Activated T-helper 17 cell treated with anti-CD3 and anti-CD28 coated beads, Interleukin-2, amount 50 U/mL, for 72 hours (primary cell): ENCODE results near the gene PRCD. TPM values are rescaled to one million over a fixed set of nuclear protein-coding genes. Genes with fewer than 3 reads are reported as not detected.
"Not testable (repeated sequence)": the region's sequence is repeated elsewhere in the genome, so short reads cannot be mapped to it uniquely, and the experiment has no call there.

Source experiments
- ATAC-seq: fragments of 150-1000 bp; cut with Tn5 transposase; replicated peaks from 2 replicates; pipeline ENCODE4 v1.10.0; 2021; ENCODE audit warnings: mild to moderate bottlenecking, moderate library complexity
- H3K27ac Mint-ChIP-seq: one replicate; pipeline ENCODE4 v1.8.0; 2022; ENCODE audit warnings: mixed read lengths
- H3K27me3 Mint-ChIP-seq: one replicate; pipeline ENCODE4 v1.8.0; 2022; ENCODE audit warnings: mixed read lengths
- H3K36me3 Mint-ChIP-seq: one replicate; pipeline ENCODE4 v1.8.0; 2022; ENCODE audit warnings: low read depth, mild to moderate bottlenecking, mixed read lengths
- H3K4me1 Mint-ChIP-seq: one replicate; pipeline ENCODE4 v1.8.0; 2022; ENCODE audit warnings: mixed read lengths
- H3K4me3 Mint-ChIP-seq: one replicate; pipeline ENCODE4 v1.8.0; 2022; ENCODE audit warnings: mild to moderate bottlenecking, mixed read lengths
- H3K9me3 Mint-ChIP-seq: one replicate; pipeline ENCODE4 v1.8.0; 2022; ENCODE audit warnings: mixed read lengths
- total RNA-seq, 2 donors: library from RNA; stranded (reverse); gene quantifications; one replicate each; pipeline ENCODE4 v1.2.3, GENCODE V29; 2022

The PRCD gene
- total RNA-seq, 2 donors from 2014 or later = not detected

DNA sequence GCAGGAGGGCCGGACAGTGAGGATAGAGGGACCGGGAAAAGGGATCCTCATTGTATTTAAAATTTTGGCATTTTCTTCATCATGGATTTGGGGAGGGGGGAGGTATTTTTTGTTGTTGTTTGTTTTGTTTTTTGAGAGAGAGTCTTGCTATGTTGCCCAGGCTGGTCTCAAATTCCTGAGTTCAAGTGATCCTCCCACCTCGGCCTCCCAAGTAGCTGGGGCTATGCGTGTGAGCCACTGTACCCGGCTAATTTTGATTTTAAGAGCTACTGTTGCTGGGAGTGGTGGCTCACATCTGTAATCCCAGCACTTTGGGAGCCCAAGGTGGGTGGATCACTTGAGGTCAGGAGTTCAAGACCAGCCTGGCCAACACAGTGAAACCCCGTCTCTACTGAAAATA is 25.5 kb upstream of the PRCD start:
- Mint-ChIP-seq H3K27ac (peak overlapping the region; percentile 85), H3K4me3 (peak overlapping the region; percentile 64), H3K4me1 (peaks cover 26% of the 10 kb centered on the region)
- not testable (repeated sequence) for H3K36me3 Mint-ChIP-seq, ATAC-seq, H3K27me3 Mint-ChIP-seq, H3K9me3 Mint-ChIP-seq

DNA sequence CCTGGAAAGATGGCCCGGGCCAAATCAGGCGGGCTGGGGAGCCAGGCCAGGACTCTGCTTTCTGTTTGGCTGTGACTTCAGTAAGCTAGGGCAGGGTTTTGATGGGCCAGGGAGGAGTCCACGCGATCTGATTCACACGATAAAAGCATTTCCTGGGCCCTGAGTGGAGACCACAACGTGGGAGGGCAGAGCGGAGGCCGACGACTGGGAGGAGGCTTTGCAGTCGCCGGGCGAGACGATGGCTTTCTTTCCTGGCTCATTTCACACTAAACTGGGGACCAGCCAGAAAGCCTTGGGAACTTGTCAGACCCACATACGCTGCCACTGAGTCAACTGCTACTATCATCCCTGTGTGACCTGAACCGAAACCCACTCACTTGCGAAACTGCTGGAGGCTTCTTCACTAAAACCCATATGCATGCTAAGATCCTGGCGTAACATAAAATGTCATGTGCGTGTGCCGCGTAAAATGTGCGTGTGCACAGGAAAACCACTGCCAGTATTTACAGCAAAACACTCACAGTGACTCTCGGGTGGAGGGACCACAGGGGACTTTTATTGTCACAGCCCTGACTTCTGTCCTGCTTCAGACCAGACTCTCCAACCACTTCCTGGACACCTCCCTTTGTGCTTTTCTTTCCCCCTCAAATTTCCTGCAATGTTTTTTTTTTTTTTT is 24.4 kb upstream of the PRCD start:
- H3K9me3 Mint-ChIP-seq = no peaks in the 10 kb centered on the region
- peak overlapping the region; percentile 85 for H3K27ac Mint-ChIP-seq
- peaks cover 26% of the 10 kb centered on the region for H3K4me1 Mint-ChIP-seq
- peak overlapping the region; percentile 64 for H3K4me3 Mint-ChIP-seq
- peak; percentile 91 for ATAC-seq
- H3K27me3 Mint-ChIP-seq = no peaks in the 10 kb centered on the region
- no peaks in the 10 kb centered on the region for H3K36me3 Mint-ChIP-seq

DNA sequence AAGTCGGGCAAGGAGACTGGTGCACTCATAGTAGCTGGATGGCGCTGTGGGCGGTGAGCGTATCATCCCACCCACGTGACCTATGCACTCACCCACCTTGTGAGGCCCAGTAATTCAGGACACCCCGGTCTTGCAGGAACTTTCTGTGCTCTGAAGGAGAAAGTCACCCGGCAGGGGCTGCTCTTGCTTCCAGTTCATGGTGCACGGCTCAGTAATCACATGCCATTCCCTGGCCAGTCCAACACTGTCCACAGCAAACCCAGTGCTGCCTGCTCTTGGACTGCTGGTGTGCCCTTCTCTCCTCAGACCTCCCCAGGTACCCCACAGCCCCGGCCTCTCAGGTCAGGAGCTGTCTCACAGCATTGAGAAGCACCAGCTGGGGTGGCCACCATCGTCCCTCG is 22.2 kb upstream of the PRCD start:
- Mint-ChIP-seq H3K27ac (peak overlapping the region; percentile 72), H3K9me3 (no peaks in the 10 kb centered on the region), H3K4me1 (peaks cover 18% of the 10 kb centered on the region), H3K4me3 (no peak overlapping the region), H3K27me3 (no peaks in the 10 kb centered on the region), H3K36me3 (no peaks in the 10 kb centered on the region)
- ATAC-seq = no peak

DNA sequence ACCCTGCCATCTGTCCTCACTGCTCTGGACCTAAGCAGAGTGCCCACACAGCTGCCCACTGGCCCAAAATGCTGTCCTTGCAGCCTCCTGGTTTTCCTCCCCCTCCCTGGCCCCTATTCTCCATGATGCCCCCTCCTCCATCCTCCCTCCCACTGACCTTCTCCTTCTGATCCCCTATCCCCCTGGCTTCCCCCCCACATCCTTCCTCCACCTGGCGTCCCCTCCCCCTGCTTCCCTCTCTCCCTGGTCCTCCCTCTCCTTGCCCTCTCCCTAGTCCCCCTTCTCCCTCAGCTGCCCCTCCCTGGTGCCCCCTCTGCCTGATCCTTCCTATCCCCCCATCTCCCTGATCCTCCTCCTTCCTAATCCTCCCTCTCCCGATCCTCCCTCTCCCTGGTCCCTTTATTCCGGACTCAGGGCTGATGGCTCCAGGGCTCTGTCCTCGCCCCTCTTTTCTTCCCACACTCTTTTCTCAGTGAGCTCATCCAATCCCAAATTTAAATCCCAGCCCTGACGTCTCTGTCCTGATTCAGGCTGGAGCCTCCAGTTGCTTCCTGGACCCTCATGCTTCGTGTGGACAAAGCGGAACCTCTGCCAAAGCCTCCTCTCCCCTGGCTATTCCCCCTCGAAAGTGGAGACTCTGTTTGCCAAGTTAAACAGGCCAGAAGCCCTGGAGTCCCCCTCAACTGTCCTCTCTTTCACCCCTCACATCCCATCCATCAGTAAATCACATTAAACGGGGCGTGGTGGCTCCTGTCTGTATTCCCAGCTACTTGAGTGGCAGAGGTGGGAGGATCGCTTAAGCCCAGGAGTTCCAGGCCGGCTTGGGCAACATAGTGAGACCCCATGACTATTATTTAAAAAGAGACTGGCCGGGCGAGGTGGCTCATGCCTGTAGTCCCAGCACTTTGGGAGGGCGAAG is 20.5 kb upstream of the PRCD start:
- Mint-ChIP-seq H3K9me3 (no peaks in the 10 kb centered on the region), H3K36me3 (no peaks in the 10 kb centered on the region), H3K27me3 (no peaks in the 10 kb centered on the region), H3K4me3 (no peak overlapping the region), H3K4me1 (peaks cover 6% of the 10 kb centered on the region), H3K27ac (peak overlapping the region; percentile 81)
- no peak for ATAC-seq

DNA sequence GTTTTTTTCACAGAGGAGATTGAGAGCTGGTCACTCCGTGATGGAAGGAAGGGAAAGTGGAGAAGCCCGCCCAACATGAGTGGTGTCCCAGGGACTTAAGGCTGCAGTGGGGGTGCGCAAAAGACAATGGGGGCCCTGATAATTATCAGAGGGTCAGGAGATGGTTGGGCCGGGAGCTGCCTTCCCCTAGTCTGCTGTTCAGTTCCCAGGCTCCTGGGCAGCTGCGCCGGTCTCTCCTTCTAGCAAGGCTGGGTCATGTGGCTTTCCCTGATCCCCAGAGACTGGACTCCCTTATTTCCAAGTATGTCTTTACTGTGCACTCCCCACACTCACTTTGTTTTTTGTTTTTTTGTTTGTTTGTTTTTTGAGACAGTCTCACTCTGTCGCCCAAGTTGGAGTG is 18.6 kb upstream of the PRCD start:
- Mint-ChIP-seq H3K9me3 (no peaks in the 10 kb centered on the region), H3K27me3 (no peaks in the 10 kb centered on the region), H3K27ac (no peak overlapping the region), H3K36me3 (no peaks in the 10 kb centered on the region), H3K4me1 (peaks cover 4% of the 10 kb centered on the region), H3K4me3 (no peak overlapping the region)
- ATAC-seq = no peak

DNA sequence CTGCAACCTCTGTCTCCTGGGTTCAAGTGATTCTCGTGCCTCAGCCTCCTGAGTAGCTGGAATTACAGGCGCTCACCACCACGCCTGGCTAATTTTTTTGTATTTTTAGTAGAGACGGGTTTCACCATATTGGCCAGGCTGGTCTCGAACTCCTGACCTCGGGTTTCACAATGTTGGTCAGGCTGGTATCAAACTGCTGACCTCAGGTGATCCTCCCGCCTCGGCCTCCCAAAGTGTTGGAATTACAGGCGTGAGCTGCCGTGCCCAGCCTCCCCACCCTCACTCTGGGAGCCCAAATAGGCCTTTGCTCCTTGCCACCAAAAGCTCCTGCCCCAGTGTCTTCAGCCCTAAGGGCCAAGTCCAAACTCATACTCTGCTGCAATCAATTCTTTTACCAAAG is 18.2 kb upstream of the PRCD start:
- H3K4me3 Mint-ChIP-seq, H3K9me3 Mint-ChIP-seq: not testable (repeated sequence)

DNA sequence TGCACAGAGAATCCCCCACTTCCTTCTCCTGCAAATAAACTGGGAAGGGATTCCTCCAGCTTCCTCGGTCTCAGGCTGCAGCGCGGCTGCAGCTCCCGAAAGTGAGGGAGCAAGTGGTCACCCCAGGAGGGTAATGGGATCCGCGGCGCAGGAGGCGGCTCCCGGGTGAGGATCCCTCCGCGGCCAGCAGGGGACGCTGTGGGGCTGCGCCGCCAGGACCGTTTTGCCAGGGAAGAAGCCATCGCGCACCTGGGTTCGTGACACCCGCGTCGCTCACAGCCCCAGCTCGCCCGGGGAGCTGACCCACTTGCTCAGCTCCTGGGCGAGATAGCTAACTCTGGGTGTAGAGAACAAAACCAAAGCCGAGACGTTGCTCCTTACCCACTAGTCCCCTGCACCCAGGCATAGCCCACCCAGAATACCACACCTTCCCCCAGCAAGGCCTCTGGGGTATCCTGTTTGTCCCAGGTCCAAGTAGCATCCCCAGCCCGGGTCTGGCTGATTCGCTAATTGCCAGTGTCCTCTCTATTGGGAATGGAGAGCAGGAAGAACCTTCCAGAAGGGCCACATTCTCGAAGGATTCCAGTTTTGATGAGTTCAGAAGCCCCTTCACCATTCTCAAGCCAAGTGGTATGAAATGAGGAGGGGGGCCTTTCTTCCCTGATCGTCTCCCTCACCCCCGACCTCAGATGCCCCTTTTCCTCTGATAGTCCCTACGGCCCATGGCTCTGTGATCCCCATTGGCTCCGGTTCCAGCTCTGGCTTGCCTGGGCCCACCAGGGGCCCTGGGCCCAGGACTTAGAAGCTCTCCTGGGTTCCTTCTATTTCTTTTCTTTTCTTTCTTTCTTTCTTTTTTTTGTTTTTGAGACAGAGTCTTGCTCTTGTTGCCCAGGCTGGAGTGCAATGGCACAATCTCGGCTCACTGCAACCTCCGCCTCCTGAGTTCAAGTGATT is 16.5 kb upstream of the PRCD start:
- peak overlapping the region; percentile 51 for H3K4me3 Mint-ChIP-seq
- no peaks in the 10 kb centered on the region for H3K36me3 Mint-ChIP-seq
- H3K27ac Mint-ChIP-seq = peak overlapping the region; percentile 25
- peak; percentile 90 for ATAC-seq
- H3K4me1 Mint-ChIP-seq = peaks cover 15% of the 10 kb centered on the region
- H3K9me3 Mint-ChIP-seq = no peaks in the 10 kb centered on the region
- no peaks in the 10 kb centered on the region for H3K27me3 Mint-ChIP-seq

More for the DNA sequence above, 18.2 kb upstream of the PRCD start:
- H3K36me3 Mint-ChIP-seq, H3K27me3 Mint-ChIP-seq, ATAC-seq, H3K27ac Mint-ChIP-seq, H3K4me1 Mint-ChIP-seq: not testable (repeated sequence)

DNA sequence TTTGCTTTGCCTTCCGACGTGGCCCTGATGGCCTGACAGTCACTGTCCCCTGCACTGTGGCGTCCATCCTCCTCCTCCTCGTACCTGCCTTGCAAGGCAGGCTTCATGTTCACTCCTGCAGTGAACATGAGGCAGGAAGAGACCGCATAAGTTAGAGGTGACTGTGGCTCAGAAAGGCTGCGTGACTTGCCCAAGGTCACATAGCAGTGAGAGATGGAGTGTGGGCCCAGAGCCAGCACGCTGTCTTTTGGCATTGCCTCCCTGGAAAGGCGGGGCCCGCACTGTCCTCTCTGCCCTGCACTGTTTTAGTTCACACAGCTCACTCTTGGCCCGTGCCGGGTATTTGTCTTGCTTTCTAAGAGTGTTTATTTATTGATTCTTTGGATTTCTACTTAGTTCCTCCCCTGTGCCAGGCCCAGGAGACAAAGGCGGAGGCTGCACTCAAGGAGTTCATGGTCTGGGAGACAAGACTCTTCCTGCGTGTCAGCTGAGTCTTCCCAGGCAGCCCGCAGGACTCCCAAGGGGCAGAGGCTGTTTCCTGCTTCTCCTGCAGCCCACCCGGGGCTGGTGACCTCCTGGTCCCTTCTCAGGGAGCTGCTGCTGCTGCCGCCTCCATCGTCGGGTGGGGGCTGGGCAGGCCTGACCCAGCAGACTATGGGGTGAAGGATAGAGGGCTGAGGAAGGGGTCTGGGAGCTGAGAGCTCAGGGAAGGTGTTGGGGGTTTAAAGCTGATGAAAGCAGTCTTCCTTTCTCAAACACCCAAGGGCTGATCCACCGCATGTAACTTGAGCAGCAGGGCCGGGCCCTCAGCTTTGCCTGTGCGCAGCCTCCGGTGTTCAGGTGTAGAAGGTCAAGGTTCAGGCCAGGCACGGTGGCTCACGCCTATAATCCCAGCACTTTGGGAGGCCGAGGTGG is 15.0 kb upstream of the PRCD start:
- Mint-ChIP-seq H3K27me3 (no peaks in the 10 kb centered on the region), H3K27ac (no peak overlapping the region)
- ATAC-seq = no peak

DNA sequence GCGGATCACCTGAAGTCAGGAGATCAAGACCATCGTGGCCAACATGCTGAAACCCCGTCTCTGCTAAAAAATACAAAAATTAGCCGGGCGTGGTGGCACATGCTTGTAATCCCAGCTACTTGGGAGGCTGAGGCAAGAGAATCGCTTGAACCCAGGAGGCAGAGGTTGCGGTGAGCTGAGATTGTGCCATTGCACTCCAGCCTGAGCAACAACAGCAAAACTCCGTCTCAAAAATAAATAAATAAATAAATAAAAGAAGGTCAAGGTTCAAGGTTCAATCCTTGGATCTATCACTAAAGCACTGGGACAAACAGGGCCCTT is 14.4 kb upstream of the PRCD start:
- not testable (repeated sequence) for H3K4me3 Mint-ChIP-seq, ATAC-seq, H3K27ac Mint-ChIP-seq, H3K36me3 Mint-ChIP-seq, H3K9me3 Mint-ChIP-seq, H3K27me3 Mint-ChIP-seq
- peaks cover 10% of the 10 kb centered on the region for H3K4me1 Mint-ChIP-seq

More for the DNA sequence above, 15.0 kb upstream of the PRCD start:
- Mint-ChIP-seq H3K4me3 (no peak overlapping the region), H3K36me3 (no peaks in the 10 kb centered on the region), H3K9me3 (no peaks in the 10 kb centered on the region), H3K4me1 (peaks cover 10% of the 10 kb centered on the region)

DNA sequence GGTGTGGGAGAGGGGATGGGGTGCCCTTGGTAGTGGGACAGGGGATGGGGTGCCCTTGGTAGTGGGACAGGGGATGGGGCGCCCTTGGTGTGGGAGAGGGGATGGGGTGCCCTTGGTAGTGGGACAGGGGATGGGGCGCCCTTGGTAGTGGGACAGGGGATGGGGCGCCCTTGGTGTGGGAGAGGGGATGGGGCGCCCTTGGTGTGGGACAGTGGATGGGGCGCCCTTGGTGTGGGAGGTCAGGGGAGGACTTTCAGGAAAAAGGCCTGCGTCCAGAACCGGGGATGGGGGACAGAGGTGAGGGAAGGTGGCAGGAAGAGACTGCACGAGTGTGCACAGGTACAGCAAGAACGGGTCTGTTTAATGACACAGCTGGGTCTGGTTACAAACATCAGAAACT is 12.8 kb upstream of the PRCD start:
- H3K27ac Mint-ChIP-seq, H3K36me3 Mint-ChIP-seq, ATAC-seq, H3K9me3 Mint-ChIP-seq, H3K27me3 Mint-ChIP-seq: not testable (repeated sequence)
- peaks cover 10% of the 10 kb centered on the region for H3K4me1 Mint-ChIP-seq
- peak overlapping the region; percentile 36 for H3K4me3 Mint-ChIP-seq

DNA sequence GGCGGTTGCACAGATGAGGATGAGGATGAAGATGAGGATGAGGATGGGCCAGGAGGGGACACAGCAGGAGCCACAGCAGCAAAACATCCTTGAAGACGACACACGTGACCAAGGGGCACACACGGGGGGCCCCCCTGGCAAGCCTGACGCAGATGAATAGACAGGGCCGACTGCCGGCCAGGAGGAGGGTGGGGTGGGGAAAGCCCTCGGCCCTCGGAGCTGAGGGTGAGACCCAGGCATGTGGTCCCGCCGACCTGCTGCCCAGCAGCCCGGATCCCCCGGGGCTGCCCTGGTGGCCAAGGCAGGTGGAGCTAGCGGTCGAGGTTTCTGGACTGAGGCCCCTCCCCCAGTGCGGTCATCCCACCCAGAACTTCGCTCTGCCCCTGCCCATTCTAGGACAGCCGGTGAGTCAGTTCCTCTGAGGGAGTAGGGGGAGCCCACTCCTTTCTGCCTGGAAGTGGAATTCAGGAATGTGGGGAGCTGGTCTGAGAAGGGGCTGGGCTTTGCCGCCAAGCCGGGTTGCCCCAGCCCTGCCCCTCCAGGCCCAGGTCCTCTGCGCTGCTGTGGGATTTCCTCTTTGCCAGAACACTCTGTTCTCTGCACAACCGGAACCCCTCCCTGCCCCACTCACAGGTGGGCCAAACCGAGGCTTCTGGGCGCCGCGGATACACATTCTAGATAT is 12.3 kb upstream of the PRCD start:
- H3K27ac Mint-ChIP-seq = no peak overlapping the region

DNA sequence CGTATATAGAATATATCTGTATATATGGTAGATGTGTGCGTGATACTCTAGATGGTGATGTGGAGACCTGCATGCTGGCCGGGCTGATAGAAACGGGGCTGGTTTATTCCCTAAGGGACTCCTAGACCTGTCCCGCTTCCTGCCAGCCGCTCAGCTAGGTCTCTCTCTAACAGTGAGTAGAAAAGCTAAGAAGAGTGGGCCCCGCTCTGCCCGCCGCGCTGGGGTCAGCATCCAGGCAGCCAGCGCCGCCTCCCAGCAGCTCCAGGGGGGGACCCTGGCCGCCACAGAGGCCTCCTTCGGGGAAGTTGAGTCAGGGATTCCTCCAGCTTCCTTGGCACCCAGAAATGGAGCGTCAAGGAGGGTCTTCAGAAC is 11.7 kb upstream of the PRCD start:
- Mint-ChIP-seq H3K4me3 (peak overlapping the region; percentile 40), H3K4me1 (peaks cover 10% of the 10 kb centered on the region), H3K36me3 (no peaks in the 10 kb centered on the region), H3K27me3 (no peaks in the 10 kb centered on the region), H3K9me3 (no peaks in the 10 kb centered on the region), H3K27ac (no peak overlapping the region)
- peak; percentile 31 for ATAC-seq

More for the DNA sequence above, 12.3 kb upstream of the PRCD start:
- ATAC-seq = peak; percentile 44
- Mint-ChIP-seq H3K4me1 (peaks cover 10% of the 10 kb centered on the region), H3K36me3 (no peaks in the 10 kb centered on the region), H3K27me3 (no peaks in the 10 kb centered on the region), H3K9me3 (no peaks in the 10 kb centered on the region), H3K4me3 (peak overlapping the region; percentile 40)

DNA sequence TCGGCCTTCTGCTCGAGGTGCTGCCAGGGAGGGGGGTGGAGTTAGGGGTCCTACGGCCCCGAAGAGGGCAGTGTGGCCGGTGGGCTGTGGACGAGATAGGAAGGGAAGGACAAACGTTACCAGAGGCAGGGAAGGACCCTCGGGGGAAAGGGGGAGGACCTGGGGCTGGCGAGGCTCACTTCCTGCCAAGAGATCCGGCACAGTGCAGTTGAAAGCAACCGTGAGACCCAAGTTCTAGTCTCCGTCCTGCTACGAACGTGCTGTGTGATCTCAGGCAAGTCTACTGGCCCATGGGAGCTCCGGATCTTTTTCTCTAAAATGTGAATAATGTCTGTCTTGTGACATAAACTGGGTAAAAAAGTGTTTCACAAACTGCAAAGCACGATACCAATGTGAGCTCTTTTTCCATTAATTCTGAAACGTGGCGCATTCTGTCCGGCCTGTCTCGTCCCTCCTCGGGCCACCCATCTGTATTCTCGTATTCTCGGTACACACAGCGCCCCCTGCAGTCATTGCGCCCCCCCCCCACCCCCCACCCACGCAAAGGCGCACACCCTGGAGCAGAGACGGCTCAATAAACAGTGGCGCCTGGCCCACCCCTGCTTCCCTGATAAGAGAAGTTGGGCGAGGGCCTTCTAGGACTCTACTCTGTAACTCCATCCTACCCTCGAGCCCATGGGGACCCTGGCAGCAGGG is 11.2 kb upstream of the PRCD start:
- no peaks in the 10 kb centered on the region for H3K9me3 Mint-ChIP-seq
- H3K4me3 Mint-ChIP-seq = peak overlapping the region; percentile 40
- H3K27me3 Mint-ChIP-seq = no peaks in the 10 kb centered on the region
- ATAC-seq = no peak
- no peak overlapping the region for H3K27ac Mint-ChIP-seq
- peaks cover 10% of the 10 kb centered on the region for H3K4me1 Mint-ChIP-seq
- no peaks in the 10 kb centered on the region for H3K36me3 Mint-ChIP-seq
